Measurements from ENCODE around the gene ACMSD.
"Not testable (repeated sequence)": the region's sequence is repeated elsewhere in the genome, so short reads cannot be mapped to it uniquely, and the experiment has no call there.

Gene ACMSD

GRCh38 chr2:134846213-134846612 lies 7.8 kb downstream of the ACMSD start:
- H3K9me3 ChIP-seq (ENCODE audit: control insufficient read depth, insufficient read depth, low read length) = no peaks in the 10 kb centered on the region
- no peaks in the 10 kb centered on the region for H3K36me3 ChIP-seq (ENCODE audit: control insufficient read depth, insufficient read depth, low read length)
- H3K4me3 ChIP-seq (ENCODE audit: low read depth, low read length) = no peak overlapping the region
- no peaks in the 10 kb centered on the region for H3K27me3 ChIP-seq (ENCODE audit: control insufficient read depth, insufficient read depth, low read length)
- no peak overlapping the region for H3K27ac ChIP-seq (ENCODE audit: low read depth, low read length)
- no peak overlapping the region for H3K9ac ChIP-seq (ENCODE audit: low read depth, low read length)
- no peaks in the 10 kb centered on the region for H3K4me1 ChIP-seq (ENCODE audit: control insufficient read depth, insufficient read depth, low read length)

GRCh38 chr2:134847582-134847981 lies 9.2 kb downstream of the ACMSD start:
- H3K9ac ChIP-seq (ENCODE audit: low read depth, low read length); H3K27me3 ChIP-seq (ENCODE audit: control insufficient read depth, insufficient read depth, low read length); H3K27ac ChIP-seq (ENCODE audit: low read depth, low read length); H3K4me3 ChIP-seq (ENCODE audit: low read depth, low read length); H3K9me3 ChIP-seq (ENCODE audit: control insufficient read depth, insufficient read depth, low read length); H3K4me1 ChIP-seq (ENCODE audit: control insufficient read depth, insufficient read depth, low read length); H3K36me3 ChIP-seq (ENCODE audit: control insufficient read depth, insufficient read depth, low read length): not testable (repeated sequence)

- no peak overlapping the region for H3K9ac ChIP-seq (ENCODE audit: low read depth, low read length)
- H3K27me3 ChIP-seq (ENCODE audit: control insufficient read depth, insufficient read depth, low read length) = no peaks in the 10 kb centered on the region
- H3K4me1 ChIP-seq (ENCODE audit: control insufficient read depth, insufficient read depth, low read length) = no peaks in the 10 kb centered on the region
- H3K36me3 ChIP-seq (ENCODE audit: control insufficient read depth, insufficient read depth, low read length) = no peaks in the 10 kb centered on the region
- H3K9me3 ChIP-seq (ENCODE audit: control insufficient read depth, insufficient read depth, low read length) = no peaks in the 10 kb centered on the region
- H3K4me3 ChIP-seq (ENCODE audit: low read depth, low read length) = no peak overlapping the region
- no peak overlapping the region for H3K27ac ChIP-seq (ENCODE audit: low read depth, low read length)
These were observed 14.1 kb downstream of the ACMSD start for GRCh38 chr2:134852518-134852917.

- no peak overlapping the region for H3K9ac ChIP-seq (ENCODE audit: low read depth, low read length)
- no peak overlapping the region for H3K4me3 ChIP-seq (ENCODE audit: low read depth, low read length)
These were observed 17.3 kb downstream of the ACMSD start for GRCh38 chr2:134855709-134856108.

GRCh38 chr2:134858245-134858644 lies 19.8 kb downstream of the ACMSD start:
- Histone ChIP-seq H3K4me1 (ENCODE audit: control insufficient read depth, insufficient read depth, low read length) (no peaks in the 10 kb centered on the region), H3K27ac (ENCODE audit: low read depth, low read length) (no peak overlapping the region), H3K27me3 (ENCODE audit: control insufficient read depth, insufficient read depth, low read length) (no peaks in the 10 kb centered on the region), H3K36me3 (ENCODE audit: control insufficient read depth, insufficient read depth, low read length) (no peaks in the 10 kb centered on the region), H3K4me3 (ENCODE audit: low read depth, low read length) (no peak overlapping the region), H3K9me3 (ENCODE audit: control insufficient read depth, insufficient read depth, low read length) (no peaks in the 10 kb centered on the region), H3K9ac (ENCODE audit: low read depth, low read length) (no peak overlapping the region)

More at GRCh38 chr2:134855709-134856108, 17.3 kb downstream of the ACMSD start:
- Histone ChIP-seq H3K36me3 (ENCODE audit: control insufficient read depth, insufficient read depth, low read length) (no peaks in the 10 kb centered on the region), H3K4me1 (ENCODE audit: control insufficient read depth, insufficient read depth, low read length) (no peaks in the 10 kb centered on the region), H3K27me3 (ENCODE audit: control insufficient read depth, insufficient read depth, low read length) (no peaks in the 10 kb centered on the region), H3K9me3 (ENCODE audit: control insufficient read depth, insufficient read depth, low read length) (no peaks in the 10 kb centered on the region), H3K27ac (ENCODE audit: low read depth, low read length) (no peak overlapping the region)

GRCh38 chr2:134861173-134861572 lies 22.8 kb downstream of the ACMSD start:
- no peak overlapping the region for H3K27ac ChIP-seq (ENCODE audit: low read depth, low read length)
- H3K9me3 ChIP-seq (ENCODE audit: control insufficient read depth, insufficient read depth, low read length) = no peaks in the 10 kb centered on the region
- no peak overlapping the region for H3K4me3 ChIP-seq (ENCODE audit: low read depth, low read length)
- H3K9ac ChIP-seq (ENCODE audit: low read depth, low read length) = no peak overlapping the region
- H3K27me3 ChIP-seq (ENCODE audit: control insufficient read depth, insufficient read depth, low read length) = no peaks in the 10 kb centered on the region
- H3K4me1 ChIP-seq (ENCODE audit: control insufficient read depth, insufficient read depth, low read length) = no peaks in the 10 kb centered on the region
- no peaks in the 10 kb centered on the region for H3K36me3 ChIP-seq (ENCODE audit: control insufficient read depth, insufficient read depth, low read length)

- Histone ChIP-seq H3K9ac (ENCODE audit: low read depth, low read length) (no peak overlapping the region), H3K4me3 (ENCODE audit: low read depth, low read length) (no peak overlapping the region), H3K27me3 (ENCODE audit: control insufficient read depth, insufficient read depth, low read length) (no peaks in the 10 kb centered on the region), H3K4me1 (ENCODE audit: control insufficient read depth, insufficient read depth, low read length) (no peaks in the 10 kb centered on the region), H3K27ac (ENCODE audit: low read depth, low read length) (no peak overlapping the region), H3K36me3 (ENCODE audit: control insufficient read depth, insufficient read depth, low read length) (no peaks in the 10 kb centered on the region), H3K9me3 (ENCODE audit: control insufficient read depth, insufficient read depth, low read length) (no peaks in the 10 kb centered on the region)
These were observed 23.7 kb downstream of the ACMSD start for GRCh38 chr2:134862069-134862468.

GRCh38 chr2:134862674-134863073 lies 24.3 kb downstream of the ACMSD start:
- H3K4me3 ChIP-seq (ENCODE audit: low read depth, low read length) = no peak overlapping the region
- no peaks in the 10 kb centered on the region for H3K27me3 ChIP-seq (ENCODE audit: control insufficient read depth, insufficient read depth, low read length)
- no peak overlapping the region for H3K9ac ChIP-seq (ENCODE audit: low read depth, low read length)
- no peaks in the 10 kb centered on the region for H3K9me3 ChIP-seq (ENCODE audit: control insufficient read depth, insufficient read depth, low read length)
- no peak overlapping the region for H3K27ac ChIP-seq (ENCODE audit: low read depth, low read length)
- no peaks in the 10 kb centered on the region for H3K4me1 ChIP-seq (ENCODE audit: control insufficient read depth, insufficient read depth, low read length)
- H3K36me3 ChIP-seq (ENCODE audit: control insufficient read depth, insufficient read depth, low read length) = no peaks in the 10 kb centered on the region

- Histone ChIP-seq H3K4me1 (ENCODE audit: control insufficient read depth, insufficient read depth, low read length) (no peaks in the 10 kb centered on the region), H3K27ac (ENCODE audit: low read depth, low read length) (no peak overlapping the region), H3K36me3 (ENCODE audit: control insufficient read depth, insufficient read depth, low read length) (no peaks in the 10 kb centered on the region), H3K9me3 (ENCODE audit: control insufficient read depth, insufficient read depth, low read length) (no peaks in the 10 kb centered on the region), H3K9ac (ENCODE audit: low read depth, low read length) (no peak overlapping the region), H3K4me3 (ENCODE audit: low read depth, low read length) (no peak overlapping the region), H3K27me3 (ENCODE audit: control insufficient read depth, insufficient read depth, low read length) (no peaks in the 10 kb centered on the region)
These were observed 25.0 kb downstream of the ACMSD start for GRCh38 chr2:134863446-134863845.

GRCh38 chr2:134865067-134865787 lies 26.8 kb downstream of the ACMSD start:
- Histone ChIP-seq H3K36me3 (ENCODE audit: control insufficient read depth, insufficient read depth, low read length) (no peaks in the 10 kb centered on the region), H3K4me3 (ENCODE audit: low read depth, low read length) (no peak overlapping the region), H3K27ac (ENCODE audit: low read depth, low read length) (no peak overlapping the region), H3K9me3 (ENCODE audit: control insufficient read depth, insufficient read depth, low read length) (no peaks in the 10 kb centered on the region), H3K9ac (ENCODE audit: low read depth, low read length) (no peak overlapping the region), H3K27me3 (ENCODE audit: control insufficient read depth, insufficient read depth, low read length) (no peaks in the 10 kb centered on the region), H3K4me1 (ENCODE audit: control insufficient read depth, insufficient read depth, low read length) (no peaks in the 10 kb centered on the region)

GRCh38 chr2:134866498-134867099 lies 28.2 kb downstream of the ACMSD start:
- Histone ChIP-seq H3K9ac (ENCODE audit: low read depth, low read length) (no peak overlapping the region), H3K4me3 (ENCODE audit: low read depth, low read length) (no peak overlapping the region), H3K9me3 (ENCODE audit: control insufficient read depth, insufficient read depth, low read length) (no peaks in the 10 kb centered on the region), H3K36me3 (ENCODE audit: control insufficient read depth, insufficient read depth, low read length) (no peaks in the 10 kb centered on the region), H3K27ac (ENCODE audit: low read depth, low read length) (no peak overlapping the region), H3K4me1 (ENCODE audit: control insufficient read depth, insufficient read depth, low read length) (no peaks in the 10 kb centered on the region), H3K27me3 (ENCODE audit: control insufficient read depth, insufficient read depth, low read length) (no peaks in the 10 kb centered on the region)
